Mucosa of gallbladder (tissue), 1 donor: Measurements from ENCODE around the gene SVBP. TPM values are rescaled to one million over a fixed set of nuclear protein-coding genes. Genes with fewer than 3 reads are reported as not detected.

Source experiments
- DNase-seq: peaks from one replicate; pipeline ENCODE4 v3.0.0-alpha.2; 2020; ENCODE audit warnings: low spot score
- total RNA-seq: library from RNA; stranded (reverse); gene quantifications from one replicate; pipeline ENCODE4 v1.2.1, GENCODE V29; 2021
- donor health status: DM: no; HTN: no; CAD: no.

Gene SVBP
- total RNA-seq, 1 donor from 2014 or later: 17.8 TPM

GRCh38 chr1:42765269-42765668 lies 51.9 kb downstream of the SVBP start:
- no peak for DNase-seq

- no peak for DNase-seq
These were observed 54.9 kb downstream of the SVBP start for GRCh38 chr1:42762269-42762668.

- DNase-seq: no peak
These were observed 55.6 kb downstream of the SVBP start for GRCh38 chr1:42761567-42761966.

GRCh38 chr1:42759114-42759513 lies 58.1 kb downstream of the SVBP start:
- no peak for DNase-seq

GRCh38 chr1:42758641-42759040 lies 58.6 kb downstream of the SVBP start:
- DNase-seq: no peak

- DNase-seq: no peak
These were observed 59.3 kb downstream of the SVBP start for GRCh38 chr1:42757892-42758275.

Other genes starting within 250 kb of the SVBP start
- gene PPIH, start 159.0 kb downstream of the SVBP start, total RNA-seq: 25.4 TPM
- gene YBX1, start 135.0 kb downstream of the SVBP start, total RNA-seq: 408 TPM
- 0.06 TPM for gene CLDN19, start 77.2 kb downstream of the SVBP start, total RNA-seq
- 41.9 TPM for gene P3H1, start 50.4 kb downstream of the SVBP start, total RNA-seq
- gene C1orf50, start 50.1 kb downstream of the SVBP start, total RNA-seq: 6.7 TPM
- 0.06 TPM for gene TMEM269, start 32.4 kb downstream of the SVBP start, total RNA-seq
- gene ERMAP, start 275 bp downstream of the SVBP start, total RNA-seq: 16.6 TPM
- gene ZNF691, start 29.2 kb upstream of the SVBP start, total RNA-seq: 10.6 TPM
- gene SLC2A1, start 141.5 kb upstream of the SVBP start, total RNA-seq: 142 TPM